GM21723 (cell line): Measurements from ENCODE around the gene TBC1D30.
A peak's percentile ranks its signal among the peaks of the same experiment; 100 is the strongest.
"Not testable (repeated sequence)": the region's sequence is repeated elsewhere in the genome, so short reads cannot be mapped to it uniquely, and the experiment has no call there.

Experiments used
- ATAC-seq: cut with Tn5 transposase; IDR thresholded peaks from one replicate; pipeline ENCODE4 v1.9.1; 2021; ENCODE audit warnings: mild to moderate bottlenecking, moderate library complexity; ENCODE audit not compliant: unreplicated experiment

TBC1D30 gene

DNA sequence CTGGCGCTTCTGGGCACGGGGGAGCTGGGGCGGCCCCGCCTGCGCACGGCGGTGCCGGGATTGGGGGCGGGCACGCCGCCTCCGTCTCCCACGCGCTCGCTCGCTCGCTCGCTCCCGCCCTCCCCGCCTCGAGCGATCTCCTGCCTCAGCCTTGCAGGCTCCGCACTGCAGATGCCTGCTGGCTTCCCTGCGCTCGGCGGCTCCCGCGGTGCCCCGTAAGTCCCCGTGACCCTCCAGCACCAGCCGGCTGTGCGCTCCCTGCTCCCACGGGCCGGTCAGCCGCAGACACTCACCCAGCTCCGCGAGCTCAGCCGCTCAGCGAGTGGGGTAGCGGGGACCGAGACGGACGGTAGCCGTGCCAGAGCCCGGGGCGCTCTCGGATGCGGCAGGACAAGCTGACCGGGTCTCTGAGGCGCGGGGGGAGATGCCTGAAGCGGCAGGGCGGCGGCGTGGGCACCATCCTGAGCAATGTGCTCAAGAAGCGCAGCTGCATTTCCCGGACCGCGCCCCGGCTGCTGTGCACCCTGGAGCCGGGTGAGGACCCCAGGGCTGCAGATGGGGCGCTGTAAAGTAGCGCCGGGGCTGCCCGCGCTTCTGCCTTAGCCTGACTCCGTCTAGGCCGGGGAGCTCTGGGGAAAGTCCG lies at the start of gene TBC1D30:
TBC1D30 (plus strand) TSS at position 148 of the 643 bp plus-strand sequence; CDS start at position 381, 233 bp downstream.
- peak; percentile 75 for ATAC-seq

DNA sequence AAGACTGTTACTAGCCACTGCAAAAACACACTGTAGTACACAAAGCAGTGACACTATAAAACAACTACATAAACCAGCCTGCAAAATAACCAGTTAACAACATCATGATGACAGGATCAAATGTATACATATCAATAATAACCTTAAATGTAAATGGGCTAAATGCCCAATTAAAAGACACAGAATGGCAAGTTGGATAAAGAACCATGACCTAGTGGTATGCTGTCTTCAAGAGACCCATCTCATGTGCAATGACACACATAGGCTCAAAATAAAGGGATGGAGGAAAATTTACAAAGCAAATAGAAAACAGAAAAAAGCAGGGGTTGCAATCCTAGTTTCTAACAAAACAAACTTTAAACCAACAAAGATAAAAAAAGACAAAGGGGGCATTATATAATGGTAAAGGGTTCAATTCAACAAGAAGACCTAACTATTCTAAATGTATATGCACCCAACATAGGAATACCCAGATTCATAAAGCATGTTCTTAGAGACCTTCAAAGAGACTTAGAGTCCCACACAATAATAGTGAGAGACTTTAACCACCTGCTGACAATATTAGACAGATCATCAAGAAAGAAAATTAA lies 49.2 kb upstream of the TBC1D30 start:
- not testable (repeated sequence) for ATAC-seq

DNA sequence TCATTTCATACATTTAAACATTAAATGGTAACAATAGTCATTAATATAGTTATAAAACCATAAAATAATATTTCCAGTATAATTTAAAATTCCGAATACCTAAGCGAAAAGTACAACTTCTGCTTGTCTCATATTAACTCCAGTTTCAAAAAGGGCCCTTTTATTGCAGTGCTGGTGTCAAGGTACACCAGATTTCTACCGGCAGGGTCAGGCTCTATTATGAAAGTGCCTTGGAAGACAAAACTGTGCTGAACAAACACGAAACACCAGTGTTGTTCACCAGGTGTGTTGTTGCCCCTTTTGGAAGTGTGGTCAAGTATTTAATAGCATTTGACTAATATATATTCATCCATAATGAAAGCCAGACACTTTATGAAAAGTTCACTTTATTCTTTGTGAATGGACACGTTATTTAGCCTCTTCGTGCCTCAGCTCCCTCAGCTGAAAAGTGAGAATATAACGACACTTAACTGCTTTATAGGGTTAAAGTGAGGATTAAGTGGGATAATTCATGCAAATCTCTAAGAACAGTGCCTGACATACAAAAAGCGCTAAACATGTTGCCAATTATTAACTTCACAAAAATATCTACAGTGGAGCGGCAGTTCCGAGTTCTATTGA lies 45.0 kb upstream of the TBC1D30 start:
- no peak for ATAC-seq

GRCh38 chr12:64780132-64780530 lies 44.3 kb upstream of the TBC1D30 start:
- no peak for ATAC-seq

- peak; percentile 56 for ATAC-seq
Measured at GRCh38 chr12:64780531-64781279, 43.7 kb upstream of the TBC1D30 start.

GRCh38 chr12:64781280-64782190 lies 42.9 kb upstream of the TBC1D30 start:
- peak; percentile 39 for ATAC-seq

- no peak for ATAC-seq
Measured at GRCh38 chr12:64782191-64782876, 42.1 kb upstream of the TBC1D30 start.

- no peak for ATAC-seq
Measured at GRCh38 chr12:64785838-64786237, 38.6 kb upstream of the TBC1D30 start.

DNA sequence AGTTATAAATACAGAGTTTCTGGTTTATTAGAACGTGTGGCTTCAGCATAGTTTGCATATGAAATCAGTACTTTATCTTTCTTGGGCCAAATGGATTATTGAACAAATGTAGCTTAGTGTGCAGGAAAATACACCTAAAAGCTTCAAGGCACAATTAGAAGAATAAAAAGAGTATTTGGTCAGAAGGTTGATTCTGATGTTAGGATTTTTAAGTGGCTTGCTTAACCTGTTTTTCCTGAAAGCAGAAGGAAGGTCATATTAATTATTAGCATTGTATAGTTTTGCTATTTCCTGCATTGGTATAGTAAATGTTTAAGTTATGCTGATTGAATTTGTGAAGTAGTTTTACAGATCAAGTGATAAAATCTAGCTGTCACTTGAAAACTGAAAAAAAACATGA lies 34.3 kb upstream of the TBC1D30 start:
- ATAC-seq, result no peak

DNA sequence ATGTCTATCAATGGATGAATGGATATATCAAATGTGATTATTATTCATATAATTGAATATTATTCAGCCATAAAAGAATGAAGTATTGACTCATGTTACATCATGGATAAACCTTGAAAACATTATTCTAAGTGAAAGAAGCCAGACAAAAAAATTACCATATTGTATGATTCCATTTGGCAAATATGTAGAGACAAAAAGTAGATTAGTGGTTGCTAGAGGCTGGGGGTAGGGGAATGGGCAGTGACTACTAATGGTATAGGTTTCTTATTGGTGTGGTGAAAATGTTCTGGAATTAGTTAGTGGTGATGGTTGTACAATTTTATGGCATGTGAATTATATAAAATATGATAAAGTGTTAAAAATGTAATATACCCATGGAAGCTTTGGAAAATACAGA lies 33.4 kb upstream of the TBC1D30 start:
- ATAC-seq, result no peak

DNA sequence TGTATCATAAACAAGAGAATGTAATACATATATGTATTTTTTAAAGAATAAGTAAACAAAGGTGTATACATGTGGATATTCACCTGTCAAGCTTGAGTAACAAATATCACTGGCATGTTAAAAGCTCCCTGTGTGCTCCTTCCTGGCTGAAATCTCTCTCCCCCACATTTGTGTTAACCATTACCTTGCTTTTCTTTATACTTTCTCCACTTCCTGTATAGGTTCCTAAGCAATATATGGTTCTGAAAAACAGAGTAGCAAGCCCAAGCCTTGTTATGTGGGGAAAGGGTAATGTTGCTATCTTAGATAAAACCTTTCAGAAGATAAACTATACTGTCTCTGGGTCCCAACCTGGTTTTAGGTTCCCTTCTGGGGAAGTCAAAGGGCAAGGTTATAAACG lies 32.3 kb upstream of the TBC1D30 start:
- no peak for ATAC-seq

GRCh38 chr12:64793610-64794009 lies 30.8 kb upstream of the TBC1D30 start:
- no peak for ATAC-seq

DNA sequence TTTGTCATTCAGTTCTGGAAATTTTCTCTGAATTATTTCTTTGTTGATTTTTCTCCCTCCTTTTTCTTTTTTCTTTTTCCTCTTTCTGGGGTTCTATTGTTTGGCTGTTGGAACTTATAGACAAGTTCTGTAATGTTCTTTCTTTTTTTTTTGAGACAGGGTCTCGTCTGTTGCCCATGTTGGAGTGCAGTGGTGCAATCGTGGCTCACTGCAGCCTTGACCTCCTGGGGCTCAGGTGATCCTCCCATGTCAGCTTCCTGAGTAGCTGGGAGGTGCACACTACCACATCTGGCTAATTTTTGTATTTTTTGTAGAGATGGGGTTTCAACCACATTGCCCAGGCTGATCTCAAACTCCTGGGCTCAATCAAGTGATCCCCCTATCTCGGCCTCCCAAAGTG lies 30.1 kb upstream of the TBC1D30 start:
- ATAC-seq, result no peak

DNA sequence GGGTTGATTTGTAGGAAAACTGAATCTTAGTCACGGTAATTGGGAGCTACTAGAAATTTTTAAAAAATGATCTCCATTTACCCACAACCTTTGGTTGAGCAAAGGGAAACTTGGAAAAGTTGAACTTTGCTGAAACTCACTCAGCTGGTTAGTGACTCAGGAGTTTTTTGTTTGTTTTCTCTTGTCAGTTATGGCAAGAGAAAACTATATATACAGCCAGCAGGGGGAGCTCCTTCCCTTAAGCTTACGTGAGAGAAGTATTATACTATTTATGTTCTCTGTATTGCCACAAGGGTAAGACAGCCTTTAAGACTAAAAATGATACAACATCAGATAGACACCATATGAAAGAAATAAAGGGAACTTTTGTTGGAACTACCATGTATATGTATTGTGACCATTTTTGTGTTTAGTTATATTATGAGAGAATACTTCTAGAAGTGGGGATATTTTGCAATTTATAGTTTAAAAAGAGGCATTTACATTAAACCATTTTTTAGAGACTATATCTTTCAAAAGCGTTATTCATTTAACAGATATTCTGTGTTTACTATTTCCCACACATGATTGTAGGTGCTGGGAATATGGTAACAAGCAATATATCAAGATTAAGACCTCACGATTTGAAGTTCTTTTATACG lies 28.1 kb upstream of the TBC1D30 start:
- peak; percentile 79 for ATAC-seq

GRCh38 chr12:64797156-64797555 lies 27.3 kb upstream of the TBC1D30 start:
- no peak for ATAC-seq

DNA sequence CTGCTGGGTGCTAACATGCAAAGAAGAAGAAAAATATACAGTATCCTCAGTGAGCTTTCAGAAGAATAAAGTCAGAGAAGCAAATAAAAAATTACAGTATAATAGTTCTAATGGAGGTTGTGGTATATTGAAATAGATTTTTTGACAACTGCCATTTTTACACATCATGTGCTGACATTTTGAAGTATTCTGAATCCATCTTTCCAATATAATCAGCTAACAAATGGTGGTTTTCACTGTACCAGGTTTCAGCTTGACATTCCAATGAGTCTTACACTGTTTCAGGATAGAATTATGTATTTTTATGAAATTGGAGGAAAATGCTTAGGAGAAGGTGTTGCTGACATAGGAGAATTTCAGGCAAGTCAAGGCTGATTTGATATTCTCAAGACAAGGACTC lies 26.3 kb upstream of the TBC1D30 start:
- no peak for ATAC-seq

DNA sequence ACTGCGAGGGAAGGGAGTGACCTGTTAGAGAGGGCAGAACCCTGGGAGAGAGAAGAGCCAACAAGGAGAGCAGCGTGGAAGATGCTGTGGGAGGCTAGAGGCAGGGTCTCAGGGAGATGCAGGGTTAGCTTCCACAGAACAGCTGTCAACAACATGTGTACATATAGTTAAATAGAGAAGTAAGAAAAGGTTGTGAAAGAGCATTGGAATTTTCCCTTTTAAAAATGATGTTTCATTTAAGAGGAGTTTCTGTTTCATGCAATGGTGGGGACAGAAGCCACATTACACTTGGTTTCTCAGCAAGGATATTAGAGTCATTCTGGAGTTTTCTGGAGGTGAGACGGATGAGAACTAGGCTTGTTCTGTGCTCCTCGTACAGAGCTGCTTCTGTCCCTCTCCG lies 23.8 kb upstream of the TBC1D30 start:
- peak; percentile 65 for ATAC-seq

GRCh38 chr12:64801381-64801780 lies 23.1 kb upstream of the TBC1D30 start:
- no peak for ATAC-seq

DNA sequence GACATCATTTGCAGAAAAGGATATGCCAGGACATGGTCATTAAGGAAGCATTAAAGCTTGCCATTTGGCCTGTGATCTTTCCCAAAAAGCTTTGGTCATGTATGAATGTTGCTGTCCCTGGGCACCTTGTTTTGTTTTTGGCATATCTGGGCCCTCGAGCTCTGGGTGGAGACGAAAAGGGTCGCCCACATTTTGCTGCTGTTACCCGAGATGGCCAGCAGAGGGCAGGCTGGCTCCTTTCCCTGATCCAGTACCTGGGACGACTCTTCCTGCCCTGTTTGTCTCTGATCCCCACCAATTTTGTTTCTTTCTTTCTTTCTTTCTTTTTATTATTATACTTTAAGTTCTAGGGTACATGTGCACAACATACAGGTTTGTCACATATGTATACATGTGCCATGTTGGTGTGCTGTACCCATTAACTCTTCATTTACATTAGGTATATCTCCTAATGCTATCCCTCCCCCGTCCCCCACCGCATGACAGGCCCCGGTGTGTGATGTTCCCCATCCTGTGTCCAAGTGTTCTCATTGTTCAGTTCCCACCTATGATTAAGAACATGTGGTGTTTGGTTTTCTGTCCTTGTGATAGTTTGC lies 22.2 kb upstream of the TBC1D30 start:
- not testable (repeated sequence) for ATAC-seq
